DMS153 (cell line): ENCODE measurements around the gene DUSP9.

ENCODE experiments used
- DNase-seq: peaks from one replicate; lab custom pipeline; 2025; lab: John Stamatoyannopoulos, UW

The DUSP9 gene

GRCh38 chrX:153649178-153649914, 2.3 kb downstream of the DUSP9 start:
- peak; percentile 46 for DNase-seq

GRCh38 chrX:153649915-153650782, 3.1 kb downstream of the DUSP9 start:
- no peak for DNase-seq

GRCh38 chrX:153650959-153651358, 4.0 kb downstream of the DUSP9 start:
- no peak for DNase-seq

GRCh38 chrX:153651540-153652079, 4.6 kb downstream of the DUSP9 start:
- DNase-seq, result no peak

- no peak for DNase-seq
Observed at GRCh38 chrX:153653556-153653955, 6.6 kb downstream of the DUSP9 start.

- no peak for DNase-seq
Observed at GRCh38 chrX:153657161-153657560, 10.2 kb downstream of the DUSP9 start.

- no peak for DNase-seq
Observed at GRCh38 chrX:153659268-153659667, 12.3 kb downstream of the DUSP9 start.

- DNase-seq, result peak; percentile 16
Observed at GRCh38 chrX:153662266-153662665, 15.3 kb downstream of the DUSP9 start.

- DNase-seq, result no peak
Observed at GRCh38 chrX:153665726-153666306, 18.8 kb downstream of the DUSP9 start.

- no peak for DNase-seq
Observed at GRCh38 chrX:153667281-153667955, 20.4 kb downstream of the DUSP9 start.

- peak; percentile 54 for DNase-seq
Observed at GRCh38 chrX:153667956-153668396, 21.0 kb downstream of the DUSP9 start.

GRCh38 chrX:153668423-153669173, 21.6 kb downstream of the DUSP9 start:
- DNase-seq, result no peak

- DNase-seq, result no peak
Observed at GRCh38 chrX:153669174-153669890, 22.3 kb downstream of the DUSP9 start.

- DNase-seq, result no peak
Observed at GRCh38 chrX:153669901-153670731, 23.1 kb downstream of the DUSP9 start.

- no peak for DNase-seq
Observed at GRCh38 chrX:153670748-153671588, 24.0 kb downstream of the DUSP9 start.

- DNase-seq, result no peak
Observed at GRCh38 chrX:153671589-153672530, 24.9 kb downstream of the DUSP9 start.
